Erythroblast (primary cell): ENCODE results near the gene RALGDS.
"Not testable (repeated sequence)": the region's sequence is repeated elsewhere in the genome, so short reads cannot be mapped to it uniquely, and the experiment has no call there.

ENCODE experiments used
- GATA1 ChIP-seq: IDR thresholded peaks from 2 replicates; pipeline ENCODE4 v1.6.1; 2011; ENCODE audit warnings: low read depth, mild to moderate bottlenecking, control low read depth, low read length, moderate library complexity
- POLR2A ChIP-seq: IDR thresholded peaks from 2 replicates; pipeline ENCODE4 v1.6.1; 2011; ENCODE audit warnings: mild to moderate bottlenecking, low read length

- TF ChIP-seq POLR2A, GATA1: not testable (repeated sequence)
Observed at GRCh38 chr9:133169687-133170086, 48.6 kb upstream of the RALGDS start.
